Measurements from ENCODE around the gene JADE2. TPM values are rescaled to one million over a fixed set of nuclear protein-coding genes. Genes with fewer than 3 reads are reported as not detected.

Gene JADE2
- total RNA-seq, 1 experiment from 2014 or later: 39.9 TPM

- ChIA-PET RAD21 (ENCODE audit: low non-redundant PET in 1 of 2, low total read pairs in 2 of 2, uncharacterized antibody in 2 of 2, unreplicated experiment in 2 of 2) (no interaction called here), POLR2A (no interaction called here), CTCF (no interaction called here)
- no peak overlapping the region for H3K4me3 ChIP-seq (replicated peaks in 1 of 2; ENCODE audit: low read depth in 1 of 2, low read length in 2 of 2)
- peaks cover 2 to 14% of the 10 kb centered on the region in 2 experiments; a peak in 3 of 4 replicates for H3K36me3 ChIP-seq (ENCODE audit: control insufficient read depth in 1 of 2, insufficient read depth in 2 of 2, low read length in 2 of 2)
- no peak overlapping the region for H3K27ac ChIP-seq (ENCODE audit: low read depth, low read length)
- H4K20me1 ChIP-seq (ENCODE audit: insufficient read depth): no peaks in the 10 kb centered on the region
- no TSS peak for BruUV-seq (replicated peaks)
- H3K27me3 ChIP-seq (ENCODE audit: insufficient read depth, low read length): no peaks in the 10 kb centered on the region
- H3K9me3 ChIP-seq (ENCODE audit: control insufficient read depth in 1 of 2, insufficient read depth in 1 of 2, low read depth in 1 of 2, low read length in 2 of 2): no peaks in the 10 kb centered on the region
- no peaks in the 10 kb centered on the region for H3K9me2 ChIP-seq (ENCODE audit: insufficient read depth)
- H3K4me2 ChIP-seq (ENCODE audit: low read length): no peak overlapping the region
- no peak overlapping the region for H3K9ac ChIP-seq (ENCODE audit: low read length)
- DNase-seq (ENCODE audit: low read depth, low spot score) (no peak), ATAC-seq (no peak)
- intact Hi-C loops (cut with micrococcal nuclease): loop anchor here (5.0 kb wide), 1 partner anchor 52 kb away; the partner anchor contains the start of gene JADE2
- peaks cover 0 to 11% of the 10 kb centered on the region in 2 experiments; a peak in 2 of 4 replicates for H3K4me1 ChIP-seq (ENCODE audit: control insufficient read depth in 1 of 2, insufficient read depth in 2 of 2, low read length in 2 of 2)
- TF ChIP-seq ZBTB33 (IDR thresholded peaks at IDR 0.05; ENCODE audit: extremely low read depth, insufficient replicate concordance, low read length): no peak
- TF ChIP-seq ZFX (IDR thresholded peaks at IDR 0.05): no peak
- no peak for TF ChIP-seq MAX (IDR thresholded peaks at IDR 0.05)
- TF ChIP-seq EZH2 (IDR thresholded peaks at IDR 0.05): no peak
- no peak for TF ChIP-seq JUND (IDR thresholded peaks at IDR 0.05)
- TF ChIP-seq ZNF274 (IDR thresholded peaks at IDR 0.05; ENCODE audit: low read depth, low read length): no peak
- TF ChIP-seq CTCF (IDR thresholded peaks at IDR 0.05 in 2 of 3, conservative IDR thresholded peaks at IDR 0.05 in 1 of 3; ENCODE audit: borderline replicate concordance in 1 of 3, insufficient read depth in 1 of 3, low read depth in 2 of 3, low read length in 2 of 3): no peak
- no peak for TF ChIP-seq EGR1 (IDR thresholded peaks at IDR 0.05; ENCODE audit: low read depth)
- TF ChIP-seq RAD21 (IDR thresholded peaks at IDR 0.05; ENCODE audit: low read depth): no peak
- TF ChIP-seq CEBPB (IDR thresholded peaks at IDR 0.05; ENCODE audit: low read depth): no peak
- TF ChIP-seq REST (IDR thresholded peaks at IDR 0.05; ENCODE audit: low read depth): no peak
- no peak for TF ChIP-seq ELF1 (IDR thresholded peaks at IDR 0.05; ENCODE audit: borderline replicate concordance, low read depth)
- no peak for TF ChIP-seq POLR2AphosphoS5 (IDR thresholded peaks at IDR 0.05; ENCODE audit: low read depth, low read length)
- no peak for TF ChIP-seq FOSL1 (IDR thresholded peaks at IDR 0.05; ENCODE audit: low read depth)
- H3K79me2 ChIP-seq (ENCODE audit: insufficient read depth, low read length): no peaks in the 10 kb centered on the region
- H2AFZ ChIP-seq (ENCODE audit: low read depth, low read length, poor library complexity, severe bottlenecking): no peak overlapping the region
Measured at GRCh38 chr5:134579284-134579771, 53.9 kb downstream of the JADE2 start.
